OCI-LY3 (cell line): ENCODE data around the gene MRRF.

ENCODE experiments used
- EZH2phosphoT487 ChIP-seq: fragments of 200-600 bp; shearing (Covaris generic); IDR thresholded peaks from 2 replicates; pipeline ENCODE4 v1.6.1; 2018; ENCODE audit warnings: antibody characterized with exemption, mixed run types, low read depth
- TF ChIP-seq, protein P1 (sequence below): fragments of 200-600, 300-600 bp; sonication (generic); IDR thresholded peaks from 2 replicates; pipeline ENCODE4 v1.5.1; 2014; ENCODE audit warnings: antibody characterized with exemption, low read length, low read depth

GRCh38 chr9:122294531-122294930 is 29.8 kb downstream of the MRRF start:
- TF ChIP-seq, protein P1, sequence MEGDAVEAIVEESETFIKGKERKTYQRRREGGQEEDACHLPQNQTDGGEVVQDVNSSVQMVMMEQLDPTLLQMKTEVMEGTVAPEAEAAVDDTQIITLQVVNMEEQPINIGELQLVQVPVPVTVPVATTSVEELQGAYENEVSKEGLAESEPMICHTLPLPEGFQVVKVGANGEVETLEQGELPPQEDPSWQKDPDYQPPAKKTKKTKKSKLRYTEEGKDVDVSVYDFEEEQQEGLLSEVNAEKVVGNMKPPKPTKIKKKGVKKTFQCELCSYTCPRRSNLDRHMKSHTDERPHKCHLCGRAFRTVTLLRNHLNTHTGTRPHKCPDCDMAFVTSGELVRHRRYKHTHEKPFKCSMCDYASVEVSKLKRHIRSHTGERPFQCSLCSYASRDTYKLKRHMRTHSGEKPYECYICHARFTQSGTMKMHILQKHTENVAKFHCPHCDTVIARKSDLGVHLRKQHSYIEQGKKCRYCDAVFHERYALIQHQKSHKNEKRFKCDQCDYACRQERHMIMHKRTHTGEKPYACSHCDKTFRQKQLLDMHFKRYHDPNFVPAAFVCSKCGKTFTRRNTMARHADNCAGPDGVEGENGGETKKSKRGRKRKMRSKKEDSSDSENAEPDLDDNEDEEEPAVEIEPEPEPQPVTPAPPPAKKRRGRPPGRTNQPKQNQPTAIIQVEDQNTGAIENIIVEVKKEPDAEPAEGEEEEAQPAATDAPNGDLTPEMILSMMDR, result no peak
- no peak for TF ChIP-seq EZH2phosphoT487
